Measurements from ENCODE around the gene SLC35D2.

The SLC35D2 gene

GRCh38 chr9:96383165-96383942 is at the start of gene SLC35D2:
Gene SLC35D2 (minus strand): TSS chr9:96383711. CDS start chr9:96383634, 77 bp downstream.
- no peak for DNase-seq (ENCODE audit: low read depth)

GRCh38 chr9:96430377-96430776 is 46.9 kb upstream of the SLC35D2 start:
- no peak for DNase-seq (ENCODE audit: low read depth)

- DNase-seq (ENCODE audit: low read depth) = no peak
Measured at GRCh38 chr9:96429732-96430131, 46.2 kb upstream of the SLC35D2 start.

- DNase-seq (ENCODE audit: low read depth) = no peak
Measured at GRCh38 chr9:96425500-96426169, 42.1 kb upstream of the SLC35D2 start.

GRCh38 chr9:96423985-96424336 is 40.5 kb upstream of the SLC35D2 start:
- no peak for DNase-seq (ENCODE audit: low read depth)

- no peak for DNase-seq (ENCODE audit: low read depth)
Measured at GRCh38 chr9:96423322-96423984, 39.9 kb upstream of the SLC35D2 start.

GRCh38 chr9:96420468-96421219 is 37.1 kb upstream of the SLC35D2 start:
- no peak for DNase-seq (ENCODE audit: low read depth)

- no peak for DNase-seq (ENCODE audit: low read depth)
Measured at GRCh38 chr9:96419691-96419969, 36.1 kb upstream of the SLC35D2 start.

GRCh38 chr9:96418920-96419690 is 35.6 kb upstream of the SLC35D2 start:
- DNase-seq (ENCODE audit: low read depth) = no peak

- peak; percentile 83 for DNase-seq (ENCODE audit: low read depth)
Measured at GRCh38 chr9:96418083-96418919, 34.8 kb upstream of the SLC35D2 start, which contains the start of gene ZNF367. Gene ZNF367 (minus strand): TSS chr9:96418370. CDS start chr9:96418032, 338 bp downstream.

GRCh38 chr9:96417661-96418082 is 34.2 kb upstream of the SLC35D2 start:
- DNase-seq (ENCODE audit: low read depth) = no peak

GRCh38 chr9:96417051-96417586 is 33.6 kb upstream of the SLC35D2 start:
- peak; percentile 91 for DNase-seq (ENCODE audit: low read depth)

- no peak for DNase-seq (ENCODE audit: low read depth)
Measured at GRCh38 chr9:96413302-96414221, 30.1 kb upstream of the SLC35D2 start.

GRCh38 chr9:96412174-96412913 is 28.8 kb upstream of the SLC35D2 start:
- no peak for DNase-seq (ENCODE audit: low read depth)

- no peak for DNase-seq (ENCODE audit: low read depth)
Measured at GRCh38 chr9:96411129-96411838, 27.8 kb upstream of the SLC35D2 start.

- DNase-seq (ENCODE audit: low read depth) = no peak
Measured at GRCh38 chr9:96408409-96409280, 25.1 kb upstream of the SLC35D2 start.

Measured in stimulated activated CD8-positive, alpha-beta memory T cell treated with anti-CD3 and anti-CD28 coated beads, Interleukin-12 subunit alpha, Interleukin-12 subunit beta, amount 100 ng/mL, for 1 hour (primary cell).